ENCODE measurements around the gene SLIT1.
A peak's percentile ranks its signal among the peaks of the same experiment; 100 is the strongest.

The SLIT1 gene

DNA sequence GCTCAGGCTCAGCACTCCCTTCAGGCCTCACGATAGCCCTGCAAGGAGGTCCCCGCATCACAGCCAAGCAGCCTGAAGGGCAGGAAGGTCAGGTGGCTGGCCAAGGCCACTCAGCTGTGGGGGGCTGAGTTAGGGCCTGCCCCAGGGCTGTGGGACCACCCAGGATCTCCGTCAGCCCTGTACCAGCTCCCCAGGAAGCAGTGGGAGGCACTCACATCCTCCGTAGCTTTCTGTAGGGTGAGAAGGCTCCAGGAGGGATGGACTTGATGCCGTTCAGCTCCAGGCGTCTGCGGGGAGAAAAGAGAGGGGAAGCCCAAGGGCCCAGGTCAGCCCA lies 125.9 kb downstream of the SLIT1 start:
- no peaks in the 10 kb centered on the region for H3K9me3 ChIP-seq (ENCODE audit: severe bottlenecking)
- TF ChIP-seq, protein P1, sequence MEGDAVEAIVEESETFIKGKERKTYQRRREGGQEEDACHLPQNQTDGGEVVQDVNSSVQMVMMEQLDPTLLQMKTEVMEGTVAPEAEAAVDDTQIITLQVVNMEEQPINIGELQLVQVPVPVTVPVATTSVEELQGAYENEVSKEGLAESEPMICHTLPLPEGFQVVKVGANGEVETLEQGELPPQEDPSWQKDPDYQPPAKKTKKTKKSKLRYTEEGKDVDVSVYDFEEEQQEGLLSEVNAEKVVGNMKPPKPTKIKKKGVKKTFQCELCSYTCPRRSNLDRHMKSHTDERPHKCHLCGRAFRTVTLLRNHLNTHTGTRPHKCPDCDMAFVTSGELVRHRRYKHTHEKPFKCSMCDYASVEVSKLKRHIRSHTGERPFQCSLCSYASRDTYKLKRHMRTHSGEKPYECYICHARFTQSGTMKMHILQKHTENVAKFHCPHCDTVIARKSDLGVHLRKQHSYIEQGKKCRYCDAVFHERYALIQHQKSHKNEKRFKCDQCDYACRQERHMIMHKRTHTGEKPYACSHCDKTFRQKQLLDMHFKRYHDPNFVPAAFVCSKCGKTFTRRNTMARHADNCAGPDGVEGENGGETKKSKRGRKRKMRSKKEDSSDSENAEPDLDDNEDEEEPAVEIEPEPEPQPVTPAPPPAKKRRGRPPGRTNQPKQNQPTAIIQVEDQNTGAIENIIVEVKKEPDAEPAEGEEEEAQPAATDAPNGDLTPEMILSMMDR (IDR thresholded peaks at IDR 0.05; ENCODE audit: low read depth, low read length), result no peak
- H3K36me3 ChIP-seq, result no peaks in the 10 kb centered on the region; the same call in 1 of the 2 replicates
- no peak overlapping the region for H3K27ac ChIP-seq
- DNase-seq, result no peak
- H3K27me3 ChIP-seq (ENCODE audit: insufficient read depth, low read depth, severe bottlenecking), result no peaks in the 10 kb centered on the region
- no peak overlapping the region for H3K4me3 ChIP-seq (ENCODE audit: low read depth, low read length)

GRCh38 chr10:97059006-97059871 lies 126.5 kb downstream of the SLIT1 start:
- Histone ChIP-seq H3K27me3 (ENCODE audit: insufficient read depth, low read depth, severe bottlenecking) (no peaks in the 10 kb centered on the region), H3K9me3 (ENCODE audit: severe bottlenecking) (no peaks in the 10 kb centered on the region), H3K36me3 (peaks cover 2% of the 10 kb centered on the region), H3K27ac (no peak overlapping the region), H3K4me3 (ENCODE audit: low read depth, low read length) (no peak overlapping the region)
- TF ChIP-seq, protein P1 (IDR thresholded peaks at IDR 0.05; ENCODE audit: low read depth, low read length), result peak; percentile 61
- no peak for DNase-seq

GRCh38 chr10:97058521-97058920 lies 127.2 kb downstream of the SLIT1 start:
- Histone ChIP-seq H3K27ac (no peak overlapping the region), H3K27me3 (ENCODE audit: insufficient read depth, low read depth, severe bottlenecking) (no peaks in the 10 kb centered on the region), H3K4me3 (ENCODE audit: low read depth, low read length) (no peak overlapping the region), H3K36me3 (peaks cover 7% of the 10 kb centered on the region), H3K9me3 (ENCODE audit: severe bottlenecking) (no peaks in the 10 kb centered on the region)
- TF ChIP-seq, protein P1 (IDR thresholded peaks at IDR 0.05; ENCODE audit: low read depth, low read length), result no peak
- no peak for DNase-seq

- Histone ChIP-seq H3K27me3 (ENCODE audit: insufficient read depth, low read depth, severe bottlenecking) (no peaks in the 10 kb centered on the region), H3K36me3 (peaks cover 7% of the 10 kb centered on the region), H3K9me3 (ENCODE audit: severe bottlenecking) (no peaks in the 10 kb centered on the region), H3K27ac (no peak overlapping the region), H3K4me3 (ENCODE audit: low read depth, low read length) (no peak overlapping the region)
- DNase-seq, result no peak
- TF ChIP-seq, protein P1 (IDR thresholded peaks at IDR 0.05; ENCODE audit: low read depth, low read length), result no peak
Measured at GRCh38 chr10:97057491-97058235, 128.1 kb downstream of the SLIT1 start.

DNA sequence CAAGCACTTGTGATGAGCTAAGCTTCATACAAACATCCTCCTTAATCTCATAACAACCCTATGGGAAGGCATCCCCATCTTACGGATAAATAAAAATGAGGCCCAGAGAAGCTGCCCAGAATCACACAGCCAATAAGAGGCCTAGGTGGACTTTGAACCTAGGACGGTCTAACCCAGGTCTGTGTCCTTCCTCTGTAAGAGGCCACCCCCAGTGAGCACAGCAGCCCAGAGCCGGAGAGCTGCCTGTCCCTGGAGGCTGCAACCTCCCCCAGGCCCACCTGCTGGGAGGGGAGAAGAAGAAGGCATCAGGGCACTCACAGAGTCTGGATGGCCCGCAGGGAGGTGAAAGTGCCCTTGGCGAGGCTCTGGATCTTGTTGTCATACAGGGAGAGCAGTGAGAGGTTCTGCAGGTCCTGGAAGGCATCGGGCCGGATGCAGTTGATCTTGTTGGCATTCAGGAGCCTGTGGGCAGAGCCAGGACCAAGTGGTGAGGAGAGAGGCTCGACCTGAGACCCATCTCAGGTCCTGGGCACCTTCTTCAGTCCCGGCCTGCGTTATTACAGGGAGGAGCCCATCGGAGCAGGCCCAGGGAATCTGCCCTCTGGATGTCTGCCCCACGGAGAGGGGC lies 129.6 kb downstream of the SLIT1 start:
- no peaks in the 10 kb centered on the region for H3K27me3 ChIP-seq (ENCODE audit: insufficient read depth, low read depth, severe bottlenecking)
- TF ChIP-seq, protein P1 (IDR thresholded peaks at IDR 0.05; ENCODE audit: low read depth, low read length), result no peak
- no peak for DNase-seq
- no peaks in the 10 kb centered on the region for H3K9me3 ChIP-seq (ENCODE audit: severe bottlenecking)
- peaks cover 7% of the 10 kb centered on the region for H3K36me3 ChIP-seq
- no peak overlapping the region for H3K4me3 ChIP-seq (ENCODE audit: low read depth, low read length)
- H3K27ac ChIP-seq, result no peak overlapping the region

All from WERI-Rb-1 (cell line).